MCF 10A (cell line): ENCODE data around the gene ZNF618. TPM values are rescaled to one million over a fixed set of nuclear protein-coding genes. Genes with fewer than 3 reads are reported as not detected.

Experiments
- BruUV-seq: library from RNA; stranded (reverse); fragments of 400-500 nt; replicated peaks from 2 replicates; lab custom pipeline; 2021; lab: Mats Ljungman, UMichigan
- CTCF ChIA-PET: fragments of 300-600 bp; sonication (Branson Sonifier 250); formaldehyde crosslinking; extraction: SDS; loops from one replicate; lab custom pipeline; 2021; ENCODE audit warnings: antibody characterized with exemption, inconsistent platforms; lab: Yijun Ruan, JAX
- POLR2A ChIA-PET: fragments of 300-600, 350-650 bp; sonication (Branson Sonifier 250); formaldehyde crosslinking; extraction: SDS; loops from one replicate; lab custom pipeline; 2020; ENCODE audit warnings: antibody characterized with exemption, inconsistent platforms; lab: Yijun Ruan, JAX
- DNase-seq: peaks from one replicate; pipeline ENCODE4 v3.0.0-alpha.2; 2018; ENCODE audit not compliant: unreplicated experiment
- H3K27ac Mint-ChIP-seq: one replicate; pipeline ENCODE4 v1.8.0; 2022; ENCODE audit warnings: mild to moderate bottlenecking, low read depth, mixed read lengths; ENCODE audit not compliant: unreplicated experiment
- H3K27me3 Mint-ChIP-seq: one replicate; pipeline ENCODE4 v1.8.0; 2022; ENCODE audit warnings: mixed read lengths; ENCODE audit not compliant: insufficient read depth, unreplicated experiment
- H3K36me3 Mint-ChIP-seq: one replicate; pipeline ENCODE4 v1.8.0; 2022; ENCODE audit warnings: mild to moderate bottlenecking, moderate library complexity, mixed read lengths; ENCODE audit not compliant: insufficient read depth, unreplicated experiment
- H3K4me1 Mint-ChIP-seq: one replicate; pipeline ENCODE4 v1.8.0; 2022; ENCODE audit warnings: mixed read lengths; ENCODE audit not compliant: insufficient read depth, unreplicated experiment
- H3K4me3 Mint-ChIP-seq: one replicate; pipeline ENCODE4 v1.8.0; 2022; ENCODE audit warnings: mild to moderate bottlenecking, moderate library complexity, mixed read lengths; ENCODE audit not compliant: unreplicated experiment
- H3K9me3 Mint-ChIP-seq: one replicate; pipeline ENCODE4 v1.8.0; 2022; ENCODE audit warnings: mixed read lengths; ENCODE audit not compliant: unreplicated experiment
- intact Hi-C: fragments of 100-400 bp; cut with micrococcal nuclease; formaldehyde crosslinking; loops from 2 replicates; pipeline ENCODE4 v1.14.1; 2022
- total RNA-seq: library from RNA; stranded (reverse); gene quantifications from 2 replicates; pipeline ENCODE4 v1.2.3, GENCODE V29; 2022
- TF ChIP-seq, protein P1 (sequence below): fragments of 200-600 bp; IDR thresholded peaks from one replicate; pipeline ENCODE4 v1.8.0; 2022; ENCODE audit warnings: antibody characterized with exemption, mild to moderate bottlenecking; ENCODE audit not compliant: unreplicated experiment

The ZNF618 gene
- total RNA-seq, 1 experiment from 2014 or later: 4.8 TPM

DNA sequence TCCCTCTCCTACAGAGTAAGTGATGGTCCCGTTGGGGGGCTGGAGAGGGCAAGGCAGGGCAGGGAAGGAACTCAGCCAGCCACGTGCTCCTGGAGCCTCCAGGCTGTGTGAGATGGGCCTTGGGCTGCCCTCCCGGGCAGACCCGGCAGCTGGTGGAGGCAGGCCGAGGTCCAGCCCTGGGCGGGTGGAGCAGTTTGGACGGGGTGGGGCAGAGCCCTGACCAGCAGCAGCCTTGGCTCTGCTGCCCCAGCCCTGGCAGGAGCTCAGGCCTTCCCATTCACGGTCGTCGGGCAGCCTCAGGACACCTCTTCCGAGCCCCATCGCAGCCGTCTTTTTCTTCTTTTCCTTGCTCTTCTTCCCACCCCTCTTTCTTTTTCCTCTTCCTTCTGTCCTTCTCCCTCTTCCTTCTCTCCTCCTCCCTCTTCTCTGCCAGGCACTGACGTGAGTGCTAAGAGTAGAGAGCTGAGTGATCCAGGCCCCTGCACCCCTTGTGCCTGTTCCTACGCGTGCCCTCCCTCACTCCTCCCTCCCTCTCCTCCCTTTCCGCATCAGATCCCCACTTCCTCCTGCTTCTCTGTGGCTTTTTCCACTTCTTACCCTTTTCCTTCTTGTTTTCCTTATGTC is 159.2 kb downstream of the ZNF618 start:
- intact Hi-C loops: no loop called here
- no peak for DNase-seq
- ChIA-PET POLR2A (interaction anchor here (1.0 kb wide), 1 partner anchor 68 kb away, joined by 3 read pairs; no protein-coding TSS in a partner anchor), CTCF (interaction anchor here (0.7 to 1.6 kb wide), 3 partner anchors 10 to 296 kb away, joined by 3 to 4 read pairs (median 3); no protein-coding TSS in a partner anchor)
- TF ChIP-seq, protein P1, sequence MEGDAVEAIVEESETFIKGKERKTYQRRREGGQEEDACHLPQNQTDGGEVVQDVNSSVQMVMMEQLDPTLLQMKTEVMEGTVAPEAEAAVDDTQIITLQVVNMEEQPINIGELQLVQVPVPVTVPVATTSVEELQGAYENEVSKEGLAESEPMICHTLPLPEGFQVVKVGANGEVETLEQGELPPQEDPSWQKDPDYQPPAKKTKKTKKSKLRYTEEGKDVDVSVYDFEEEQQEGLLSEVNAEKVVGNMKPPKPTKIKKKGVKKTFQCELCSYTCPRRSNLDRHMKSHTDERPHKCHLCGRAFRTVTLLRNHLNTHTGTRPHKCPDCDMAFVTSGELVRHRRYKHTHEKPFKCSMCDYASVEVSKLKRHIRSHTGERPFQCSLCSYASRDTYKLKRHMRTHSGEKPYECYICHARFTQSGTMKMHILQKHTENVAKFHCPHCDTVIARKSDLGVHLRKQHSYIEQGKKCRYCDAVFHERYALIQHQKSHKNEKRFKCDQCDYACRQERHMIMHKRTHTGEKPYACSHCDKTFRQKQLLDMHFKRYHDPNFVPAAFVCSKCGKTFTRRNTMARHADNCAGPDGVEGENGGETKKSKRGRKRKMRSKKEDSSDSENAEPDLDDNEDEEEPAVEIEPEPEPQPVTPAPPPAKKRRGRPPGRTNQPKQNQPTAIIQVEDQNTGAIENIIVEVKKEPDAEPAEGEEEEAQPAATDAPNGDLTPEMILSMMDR: no peak
- BruUV-seq: no TSS peak
- Mint-ChIP-seq H3K27ac (peak overlapping the region; percentile 18), H3K4me3 (no peak overlapping the region), H3K9me3 (no peaks in the 10 kb centered on the region), H3K36me3 (peaks cover 8% of the 10 kb centered on the region), H3K4me1 (no peaks in the 10 kb centered on the region), H3K27me3 (no peaks in the 10 kb centered on the region)

DNA sequence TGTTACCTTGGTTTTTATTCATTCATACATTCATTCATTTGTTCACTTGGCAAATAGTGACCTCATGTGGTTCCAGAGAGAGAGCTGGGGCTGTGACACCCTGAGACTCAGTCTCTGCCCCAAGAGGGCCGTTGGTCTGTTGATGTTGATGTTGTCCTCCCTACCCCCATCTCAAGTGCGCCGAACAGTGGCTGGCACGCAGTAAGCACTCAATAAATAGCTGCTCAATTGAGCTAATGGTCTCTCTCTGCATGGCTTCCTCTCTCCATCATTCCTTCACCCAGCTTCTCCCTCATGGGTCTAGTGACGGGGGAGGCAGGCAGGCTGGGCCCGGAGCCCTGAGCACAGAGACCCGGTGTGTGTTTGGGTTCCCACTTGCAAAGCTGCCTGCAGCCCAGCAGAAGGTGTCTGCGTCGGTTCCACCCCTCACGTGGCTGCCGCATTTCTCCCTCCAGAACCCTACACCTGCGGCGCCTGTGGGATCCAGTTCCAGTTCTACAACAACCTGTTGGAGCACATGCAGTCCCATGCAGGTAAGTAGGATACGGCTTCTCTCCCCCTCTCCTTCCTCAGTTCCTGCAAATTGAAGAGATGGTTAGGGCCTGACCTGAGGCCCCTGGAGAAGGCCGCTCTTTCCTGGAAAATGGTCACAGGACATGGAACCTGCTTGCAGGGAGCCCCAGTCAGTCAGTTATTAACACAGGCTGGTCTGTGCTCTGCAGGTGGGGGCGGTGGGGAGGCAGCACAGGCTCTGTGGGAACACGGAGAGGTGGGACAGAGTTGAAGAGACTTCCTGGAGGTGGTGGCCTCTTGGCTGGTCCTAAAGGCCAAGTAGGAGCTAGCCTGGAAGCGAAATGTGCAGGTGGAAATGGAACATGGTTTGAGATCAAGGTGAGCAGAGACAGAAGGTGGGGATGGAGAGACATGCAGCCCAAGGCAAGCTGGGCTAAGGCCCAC is 160.0 kb downstream of the ZNF618 start:
- BruUV-seq: no TSS peak
- no peak overlapping the region for H3K4me3 Mint-ChIP-seq
- peaks cover 8% of the 10 kb centered on the region for H3K36me3 Mint-ChIP-seq
- no peak for DNase-seq
- no peaks in the 10 kb centered on the region for H3K27me3 Mint-ChIP-seq
- H3K4me1 Mint-ChIP-seq: no peaks in the 10 kb centered on the region
- H3K27ac Mint-ChIP-seq: peak overlapping the region; percentile 18
- POLR2A ChIA-PET: no interaction called here
- CTCF ChIA-PET: interaction anchor here (0.6 to 1.6 kb wide), 7 partner anchors 9 to 946 kb away, joined by 3 to 4 read pairs (median 3); no protein-coding TSS in a partner anchor
- TF ChIP-seq, protein P1: no peak
- H3K9me3 Mint-ChIP-seq: no peaks in the 10 kb centered on the region
- intact Hi-C loops: no loop called here

DNA sequence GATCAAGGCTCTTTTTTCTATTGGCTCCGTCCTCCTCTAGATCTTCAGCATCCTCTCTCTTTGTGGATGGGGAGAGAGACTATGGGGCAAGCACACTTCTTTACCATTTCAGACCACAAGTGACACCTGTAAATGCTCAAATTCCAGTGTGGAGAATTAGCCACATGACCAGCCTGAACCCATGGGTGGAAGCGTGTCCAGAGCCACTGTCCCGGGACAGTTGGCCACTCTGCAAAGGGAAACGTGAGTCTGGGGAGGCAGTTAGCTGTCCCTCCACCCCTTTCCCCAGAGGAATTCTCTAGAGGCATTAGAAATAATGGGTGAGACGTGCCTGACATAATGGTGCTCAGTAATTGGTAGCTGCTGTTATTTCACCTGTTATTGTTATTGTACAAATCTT is 161.1 kb downstream of the ZNF618 start:
- BruUV-seq: no TSS peak
- no peak for DNase-seq
- TF ChIP-seq, protein P1: no peak
- Mint-ChIP-seq H3K36me3 (peaks cover 8% of the 10 kb centered on the region), H3K4me3 (no peak overlapping the region), H3K27ac (no peak overlapping the region), H3K27me3 (no peaks in the 10 kb centered on the region), H3K4me1 (no peaks in the 10 kb centered on the region), H3K9me3 (no peaks in the 10 kb centered on the region)
- CTCF ChIA-PET: interaction anchor here (0.6 to 2.2 kb wide), 4 partner anchors 34 to 230 kb away, joined by 3 to 10 read pairs (median 3); no protein-coding TSS in a partner anchor
- POLR2A ChIA-PET: no interaction called here
- intact Hi-C loops: no loop called here
